Measurements from ENCODE around the gene CTNNA3. TPM values are rescaled to one million over a fixed set of nuclear protein-coding genes. Genes with fewer than 3 reads are reported as not detected.

CTNNA3 gene
- total RNA-seq, 1 donor from 2014 or later, result not detected

- FAIRE-seq, result no peak
- Histone ChIP-seq H3K27me3 (ENCODE audit: control insufficient read depth, insufficient read depth, low read length) (no peaks in the 10 kb centered on the region), H3K4me3 (ENCODE audit: low read depth, low read length) (no peak overlapping the region), H3K36me3 (ENCODE audit: control insufficient read depth, insufficient read depth, low read length) (no peaks in the 10 kb centered on the region)
- DNase-seq (ENCODE audit: low read depth), result peak; percentile 45
- TF ChIP-seq CTCF (IDR thresholded peaks at IDR 0.05; ENCODE audit: insufficient read depth, low read length, severe bottlenecking), result no peak
These were observed 177.2 kb downstream of the CTNNA3 start for GRCh38 chr10:67518756-67519155.

- H3K4me3 ChIP-seq (ENCODE audit: low read depth, low read length), result no peak overlapping the region
- H3K27me3 ChIP-seq (ENCODE audit: control insufficient read depth, insufficient read depth, low read length), result no peaks in the 10 kb centered on the region
- no peak for DNase-seq (ENCODE audit: low read depth)
- FAIRE-seq, result no peak
- TF ChIP-seq CTCF (IDR thresholded peaks at IDR 0.05; ENCODE audit: insufficient read depth, low read length, severe bottlenecking), result no peak
- H3K36me3 ChIP-seq (ENCODE audit: control insufficient read depth, insufficient read depth, low read length), result no peaks in the 10 kb centered on the region
These were observed 178.0 kb downstream of the CTNNA3 start for GRCh38 chr10:67518043-67518442.

- TF ChIP-seq CTCF (IDR thresholded peaks at IDR 0.05; ENCODE audit: insufficient read depth, low read length, severe bottlenecking), result no peak
- no peaks in the 10 kb centered on the region for H3K36me3 ChIP-seq (ENCODE audit: control insufficient read depth, insufficient read depth, low read length)
- no peak for DNase-seq (ENCODE audit: low read depth)
- H3K4me3 ChIP-seq (ENCODE audit: low read depth, low read length), result no peak overlapping the region
- no peak for FAIRE-seq
- H3K27me3 ChIP-seq (ENCODE audit: control insufficient read depth, insufficient read depth, low read length), result no peaks in the 10 kb centered on the region
These were observed 189.3 kb downstream of the CTNNA3 start for GRCh38 chr10:67506757-67507091.

- no peak for TF ChIP-seq CTCF (IDR thresholded peaks at IDR 0.05; ENCODE audit: insufficient read depth, low read length, severe bottlenecking)
- no peak for FAIRE-seq
- no peaks in the 10 kb centered on the region for H3K36me3 ChIP-seq (ENCODE audit: control insufficient read depth, insufficient read depth, low read length)
These were observed 189.8 kb downstream of the CTNNA3 start for GRCh38 chr10:67506083-67506756.

GRCh38 chr10:67492317-67493019 lies 203.5 kb downstream of the CTNNA3 start:
- no peaks in the 10 kb centered on the region for H3K27me3 ChIP-seq (ENCODE audit: control insufficient read depth, insufficient read depth, low read length)
- no peaks in the 10 kb centered on the region for H3K36me3 ChIP-seq (ENCODE audit: control insufficient read depth, insufficient read depth, low read length)
- no peak for FAIRE-seq
- no peak overlapping the region for H3K4me3 ChIP-seq (ENCODE audit: low read depth, low read length)
- no peak for TF ChIP-seq CTCF (IDR thresholded peaks at IDR 0.05; ENCODE audit: insufficient read depth, low read length, severe bottlenecking)
- DNase-seq (ENCODE audit: low read depth), result peak; percentile 54

More at GRCh38 chr10:67506083-67506756, 189.8 kb downstream of the CTNNA3 start:
- Histone ChIP-seq H3K4me3 (ENCODE audit: low read depth, low read length) (no peak overlapping the region), H3K27me3 (ENCODE audit: control insufficient read depth, insufficient read depth, low read length) (no peaks in the 10 kb centered on the region)
- no peak for DNase-seq (ENCODE audit: low read depth)
